Fibroblast of skin of right biceps (primary cell): ENCODE results near the gene ZNF180.
"Not testable (repeated sequence)": the region's sequence is repeated elsewhere in the genome, so short reads cannot be mapped to it uniquely, and the experiment has no call there.

Experiments used
- DNase-seq: peaks from one replicate; pipeline ENCODE4 v3.0.0-alpha.2; 2013

The ZNF180 gene

DNA sequence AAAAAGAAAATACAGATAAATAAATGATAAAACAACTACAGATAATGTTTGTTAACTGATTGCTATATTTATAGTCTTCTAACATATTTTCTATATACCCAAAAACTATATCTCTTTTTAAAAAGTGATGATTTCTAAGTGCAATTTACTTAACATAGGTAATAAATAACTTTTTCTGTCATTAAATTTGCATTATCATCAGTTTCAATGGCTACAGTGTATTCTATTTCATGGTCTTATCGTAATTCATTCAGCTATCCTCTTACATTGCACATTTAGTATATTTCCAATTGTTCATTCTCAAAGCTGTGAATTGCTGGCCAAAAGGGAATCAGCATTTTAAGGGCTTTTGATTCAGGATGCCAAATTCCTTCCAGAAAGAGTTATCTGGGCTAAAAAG is 3.6 kb downstream of the ZNF180 start:
- DNase-seq: no peak

DNA sequence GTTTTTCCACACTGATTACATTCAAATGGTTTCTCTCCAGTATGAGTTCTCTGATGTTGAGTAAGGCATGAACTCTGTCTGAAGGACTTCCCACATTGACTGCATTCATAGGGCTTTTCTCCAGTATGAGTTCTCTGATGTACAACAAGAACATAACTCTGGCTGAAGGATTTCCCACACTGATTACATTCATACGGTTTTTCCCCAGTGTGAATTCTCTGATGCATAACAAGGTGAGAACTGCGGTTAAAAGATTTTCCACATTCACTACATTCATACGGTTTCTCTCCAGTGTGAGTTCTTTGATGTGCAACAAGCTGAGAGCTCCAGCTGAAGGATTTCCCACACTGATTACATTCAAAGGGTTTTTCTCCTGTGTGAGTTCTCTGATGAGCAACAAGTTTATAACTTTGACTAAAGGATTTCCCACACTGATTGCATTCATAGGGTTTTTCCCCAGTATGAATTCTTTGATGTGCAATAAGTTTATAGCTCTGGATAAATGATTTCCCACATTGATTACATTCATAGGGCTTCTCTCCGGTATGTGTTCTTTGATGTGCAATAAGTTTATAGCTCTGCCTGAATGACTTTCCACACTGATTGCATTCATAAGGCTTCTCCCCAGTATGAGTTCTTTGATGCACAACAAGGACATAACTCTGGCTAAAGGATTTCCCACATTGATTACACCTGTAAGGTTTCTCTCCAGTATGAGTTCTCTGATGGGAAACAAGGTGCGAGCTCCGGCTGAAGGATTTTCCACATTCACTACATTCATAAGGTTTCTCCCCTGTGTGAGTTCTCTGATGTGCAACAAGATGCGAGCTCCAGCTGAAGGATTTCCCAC is 23.5 kb downstream of the ZNF180 start:
- DNase-seq: peak; percentile 26

DNA sequence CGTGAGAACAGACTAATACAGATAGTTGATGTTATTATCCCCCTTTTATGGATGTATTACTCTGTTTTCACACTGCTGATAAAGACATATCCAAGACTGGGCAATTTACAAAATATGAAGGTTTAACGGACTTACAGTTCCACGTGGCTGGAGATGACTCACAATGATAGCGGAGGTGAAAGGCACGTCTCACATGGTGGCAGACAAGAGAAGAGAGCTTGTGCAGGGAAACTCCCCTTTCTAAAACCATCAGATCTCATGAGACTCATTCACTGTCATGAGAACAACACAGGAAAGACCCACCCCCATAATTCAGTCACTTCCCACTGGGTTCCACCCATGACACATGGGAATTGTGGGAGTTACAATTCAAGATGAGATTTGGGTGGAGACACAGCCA is 31.6 kb downstream of the ZNF180 start:
- not testable (repeated sequence) for DNase-seq

DNA sequence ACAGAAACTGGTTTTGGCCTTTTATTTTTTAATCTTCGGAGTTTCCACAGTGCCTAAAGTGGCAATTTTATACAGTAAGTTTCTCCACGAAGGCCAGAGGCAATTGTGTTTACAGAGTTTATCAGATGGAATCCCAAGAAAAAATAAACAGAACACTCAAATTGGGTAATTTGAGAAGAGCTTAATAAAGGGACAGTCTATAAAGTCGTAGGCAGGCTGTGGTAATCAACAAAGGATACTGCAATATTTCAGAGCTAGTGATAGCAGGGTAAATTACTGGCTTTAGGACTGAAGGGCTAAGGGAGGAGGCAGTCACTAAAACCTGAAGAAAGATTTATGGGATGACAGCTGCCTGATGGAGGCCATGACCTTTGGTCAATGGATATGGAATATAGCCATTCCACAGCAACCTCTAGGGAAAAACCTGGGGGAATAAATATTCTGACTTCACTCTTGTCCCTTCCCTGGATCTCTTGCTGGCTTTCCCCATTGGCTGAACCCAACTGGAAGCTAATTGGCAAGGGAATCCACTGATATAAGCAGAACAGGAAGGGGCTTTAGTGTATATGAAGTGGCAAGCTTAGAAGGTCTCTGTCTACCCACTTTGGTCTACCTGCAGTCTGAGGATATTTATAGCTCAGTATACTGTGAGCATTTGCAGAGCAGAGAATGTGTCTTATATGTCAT is 37.6 kb downstream of the ZNF180 start:
- DNase-seq: not testable (repeated sequence)

DNA sequence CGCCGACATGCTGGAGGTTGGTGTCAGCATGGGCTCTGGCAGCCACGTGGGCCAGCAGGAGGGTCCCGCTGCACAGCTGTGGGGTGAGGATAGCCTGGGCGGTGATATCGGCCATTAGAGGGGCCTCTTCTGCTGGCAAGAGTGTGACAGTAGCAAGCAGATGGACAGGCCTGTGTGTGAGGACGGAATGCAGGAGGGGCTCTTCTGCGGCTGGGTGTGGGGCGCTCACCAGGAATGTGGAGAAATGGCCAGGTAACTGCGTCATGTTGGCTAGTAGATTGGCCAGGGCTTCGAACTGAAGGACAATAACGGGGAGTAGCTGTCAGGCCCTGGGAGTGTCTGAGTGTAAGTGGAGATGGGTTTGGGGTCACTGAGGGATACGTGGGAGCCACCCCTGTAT is 44.3 kb downstream of the ZNF180 start:
- not testable (repeated sequence) for DNase-seq

DNA sequence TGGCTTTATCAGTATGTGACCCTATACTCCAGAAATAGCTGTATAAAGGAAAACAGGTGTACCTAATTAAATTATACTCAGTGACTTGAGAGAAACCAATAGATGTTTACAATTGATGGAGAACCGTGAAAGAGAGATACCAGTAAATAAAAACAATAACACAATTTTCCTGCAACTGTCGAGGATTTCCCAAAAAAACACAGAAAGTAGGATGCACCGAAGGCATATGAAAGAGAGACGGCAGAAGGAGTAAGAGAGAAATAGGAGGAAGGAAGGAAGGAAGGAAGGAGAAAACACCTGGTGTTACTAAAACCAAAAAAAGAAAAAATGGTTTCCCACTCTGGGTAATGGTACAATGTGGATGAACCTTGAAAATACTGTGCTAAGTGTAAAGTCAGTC is 45.2 kb downstream of the ZNF180 start:
- no peak for DNase-seq

DNA sequence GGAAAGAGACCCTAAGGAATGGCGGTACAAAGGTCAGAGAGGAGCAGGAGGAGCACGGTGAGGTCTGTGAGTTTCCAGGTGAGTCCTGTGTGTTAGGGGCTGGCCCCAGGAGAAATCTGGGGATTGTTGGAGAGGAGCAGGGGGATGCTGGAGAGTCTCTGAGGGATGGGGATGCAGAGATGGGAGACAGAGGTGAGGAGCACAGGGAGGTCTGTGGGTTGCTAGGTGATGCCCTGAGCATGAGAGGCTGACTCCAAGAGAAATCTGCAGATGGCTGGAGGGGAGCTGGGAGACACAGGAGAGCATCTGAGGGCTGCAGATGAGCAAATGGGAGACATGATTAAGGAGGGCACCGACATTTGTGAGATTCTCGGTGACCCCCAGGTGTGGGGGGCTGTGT is 48.0 kb downstream of the ZNF180 start:
- no peak for DNase-seq

DNA sequence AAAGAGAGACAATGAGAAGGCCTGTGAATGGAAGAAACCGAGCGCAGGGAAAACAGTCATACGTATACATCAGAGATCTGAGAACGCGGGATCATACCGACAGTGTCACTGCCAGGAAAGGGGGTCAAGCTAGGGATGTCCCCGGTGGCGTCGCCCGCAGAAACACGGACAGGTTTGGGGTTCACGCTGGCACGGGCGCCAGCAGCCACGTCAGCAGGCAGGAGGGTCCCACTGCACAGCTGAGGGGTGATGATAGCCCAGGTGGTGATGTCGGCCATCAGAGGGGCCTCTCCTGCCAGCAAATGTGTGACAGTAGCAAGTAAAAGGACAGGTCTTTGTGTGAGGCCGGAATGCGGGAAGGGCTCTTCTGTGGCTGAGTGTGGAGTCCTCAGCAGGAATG is 48.6 kb downstream of the ZNF180 start:
- no peak for DNase-seq

DNA sequence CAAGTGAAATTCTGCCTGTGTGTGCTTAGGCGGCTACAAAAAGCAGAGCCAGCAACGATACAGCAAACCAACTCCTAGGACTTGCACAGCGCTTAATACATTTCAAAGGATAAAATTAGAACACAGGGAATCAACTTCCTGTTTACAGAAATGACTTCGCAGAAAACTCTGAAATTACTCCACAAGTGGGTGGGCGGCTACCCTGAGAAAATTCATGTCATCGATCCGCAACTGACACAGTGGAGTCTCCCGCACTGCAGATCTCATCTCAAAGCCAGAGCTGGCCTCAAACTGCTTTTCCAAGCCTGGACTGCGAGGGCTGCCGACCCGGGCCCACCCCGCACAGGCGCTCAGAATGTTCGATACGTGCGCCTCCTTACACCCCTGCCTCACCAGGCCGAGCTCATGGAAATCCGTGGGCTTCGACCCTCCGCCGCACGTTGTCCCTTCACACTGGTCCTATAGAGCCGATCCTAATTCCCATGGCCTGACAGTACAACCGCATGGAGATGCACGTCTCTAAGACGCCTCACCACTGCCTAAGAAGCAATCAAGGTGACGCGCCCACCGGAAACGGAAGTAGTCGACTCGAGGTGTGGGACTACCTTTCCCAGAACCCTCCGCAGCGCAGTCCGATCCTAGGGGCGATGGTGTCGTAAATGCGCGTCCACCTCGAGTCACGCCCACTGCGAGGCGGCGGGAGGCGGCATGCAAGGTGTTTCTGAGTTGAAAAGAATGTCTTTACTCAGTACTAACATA is 52.2 kb downstream of the ZNF180 start, which contains the start of gene ZNF229:
Gene ZNF229, minus strand, starts transcription at position 557 of the 759 bp plus-strand sequence. CDS start 5,625 bp downstream, outside the sequence.
- DNase-seq: peak; percentile 94

DNA sequence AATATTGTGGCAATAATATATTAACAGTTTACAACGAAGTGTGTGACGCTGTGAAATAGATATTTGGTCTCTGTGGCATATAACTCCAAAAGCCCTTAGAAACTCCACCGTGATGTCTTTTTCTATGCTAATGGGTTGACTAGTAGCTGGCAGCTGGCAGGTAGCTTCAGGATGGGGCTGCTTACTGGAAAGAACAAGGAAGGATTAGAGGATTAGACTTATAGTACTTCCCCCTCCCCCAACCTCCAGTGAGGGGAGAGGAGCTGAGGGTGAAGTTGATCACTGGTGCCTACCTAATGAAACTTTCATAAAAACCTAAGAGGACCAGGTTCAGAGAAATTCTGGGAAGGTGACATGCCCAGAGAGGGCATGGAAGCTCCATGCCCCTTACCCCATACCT is 61.9 kb downstream of the ZNF180 start:
- DNase-seq: no peak

DNA sequence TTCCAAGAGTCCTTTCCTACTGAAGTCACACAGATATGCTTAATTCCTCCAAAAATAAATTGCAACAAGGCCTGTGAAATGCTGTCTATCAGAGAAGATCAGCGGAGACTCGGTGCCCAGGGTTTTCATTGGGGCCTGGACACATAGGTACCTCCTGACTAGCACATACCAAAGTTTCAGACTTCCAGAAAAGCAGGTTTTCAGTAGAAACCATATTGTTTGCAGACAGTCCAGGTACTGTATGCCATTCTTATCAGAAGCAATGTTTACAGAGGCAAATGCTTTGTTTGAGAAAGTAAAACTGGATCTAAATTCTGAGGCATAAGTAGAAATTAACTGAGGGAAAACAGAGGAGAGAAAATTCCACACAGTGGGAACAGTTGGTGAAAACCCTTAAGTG is 64.9 kb downstream of the ZNF180 start:
- no peak for DNase-seq

DNA sequence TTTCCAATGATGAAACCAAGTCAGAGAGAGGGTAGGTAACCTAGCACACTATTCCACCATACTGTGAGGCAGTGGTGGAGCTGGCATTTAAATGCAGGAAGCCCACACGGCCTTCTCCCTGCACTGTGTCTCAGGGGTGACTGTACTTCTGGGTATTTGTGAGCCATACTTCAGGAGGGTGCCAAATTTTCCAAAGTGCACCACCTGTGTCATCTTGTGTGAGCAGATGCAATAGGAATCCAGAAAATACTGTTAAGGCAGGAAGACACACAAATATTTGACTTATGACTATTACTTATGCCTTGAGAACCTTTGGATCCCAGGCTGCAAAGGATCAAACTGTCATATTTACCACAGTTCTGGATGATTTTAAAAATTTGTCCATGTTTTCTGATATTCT is 69.4 kb downstream of the ZNF180 start:
- peak; percentile 3 for DNase-seq
